Natural killer cell (primary cell): ENCODE measurements around the gene FURIN. TPM values are rescaled to one million over a fixed set of nuclear protein-coding genes. Genes with fewer than 3 reads are reported as not detected.
A peak's percentile ranks its signal among the peaks of the same experiment; 100 is the strongest.
"Not testable (repeated sequence)": the region's sequence is repeated elsewhere in the genome, so short reads cannot be mapped to it uniquely, and the experiment has no call there.

Source experiments
- ATAC-seq, 3 donors: fragments of 150-1000 bp in 2 of 3; fragments of 200-7000 bp in 1 of 3; cut with Tn5 transposase; 1 replicate in 1 of 3; 2 replicates in 2 of 3; pipeline ENCODE4 v1.10.0; 2021; ENCODE audit warnings: mild to moderate bottlenecking in 2 of 3, moderate library complexity in 2 of 3
- DNase-seq, 2 donors: peaks; one replicate each; pipeline versions ENCODE4 v3.0.0 to v3.0.0-alpha.2; 2013 to 2021; ENCODE audit warnings: mixed read lengths in 1 of 2
- H3K27ac ChIP-seq: one replicate; pipeline ENCODE4 v1.5.1; 2013; ENCODE audit warnings: mild to moderate bottlenecking, low read length
- H3K27me3 ChIP-seq: one replicate; pipeline ENCODE4 v1.6.1; 2013; ENCODE audit warnings: low read length; ENCODE audit not compliant: control insufficient read depth, insufficient read depth
- H3K36me3 ChIP-seq: one replicate; pipeline ENCODE4 v1.6.1; 2013; ENCODE audit warnings: low read length; ENCODE audit not compliant: control insufficient read depth, insufficient read depth
- H3K4me1 ChIP-seq: one replicate; pipeline ENCODE4 v1.6.1; 2013; ENCODE audit warnings: low read length; ENCODE audit not compliant: control insufficient read depth, insufficient read depth
- H3K4me3 ChIP-seq: one replicate; pipeline ENCODE4 v1.5.1; 2013; ENCODE audit warnings: low read length
- H3K9me3 ChIP-seq: one replicate; pipeline ENCODE4 v1.6.1; 2013; ENCODE audit warnings: low read length; ENCODE audit not compliant: control insufficient read depth, insufficient read depth
- H3K27ac Mint-ChIP-seq, 2 donors: one replicate each; pipeline ENCODE4 v1.8.0; 2022; ENCODE audit warnings: mild to moderate bottlenecking in 2 of 2, mixed read lengths in 2 of 2, moderate library complexity in 1 of 2
- H3K27me3 Mint-ChIP-seq, 2 donors: one replicate each; pipeline ENCODE4 v1.8.0; 2022; ENCODE audit warnings: low read depth in 2 of 2, mixed read lengths in 2 of 2
- H3K36me3 Mint-ChIP-seq: one replicate; pipeline ENCODE4 v1.8.0; 2022; ENCODE audit warnings: mixed read lengths
- H3K4me1 Mint-ChIP-seq, 2 donors: one replicate each; pipeline ENCODE4 v1.8.0; 2022; ENCODE audit warnings: mixed read lengths in 2 of 2
- H3K4me3 Mint-ChIP-seq: one replicate; pipeline ENCODE4 v1.8.0; 2022; ENCODE audit warnings: mild to moderate bottlenecking, moderate library complexity, mixed read lengths
- H3K9me3 Mint-ChIP-seq, 2 donors: one replicate each; pipeline ENCODE4 v1.8.0; 2022; ENCODE audit warnings: mixed read lengths in 2 of 2
- WGBS: methylation state at CpG from one replicate; pipeline ENCODE4 v1.1.7; 2013; ENCODE audit warnings: missing lambda C conversion rate; ENCODE audit not compliant: insufficient coverage; 5-methylcytosine and 5-hydroxymethylcytosine counted together
- intact Hi-C: fragments of 100-400 bp; cut with micrococcal nuclease; formaldehyde crosslinking; loops from one replicate; pipeline ENCODE4 v1.14.2; 2022
- total RNA-seq, 4 donors: library from RNA; stranded (reverse); fragments of 120-200 nt in 1 of 4; gene quantifications; one replicate each; pipeline versions ENCODE4 v1.2.3 to v1.2.4, GENCODE V29; 2013 to 2022
- TF ChIP-seq, protein P1 (sequence below): fragments of 200-600 bp; IDR thresholded peaks from one replicate; pipeline ENCODE4 v1.8.0; 2022; ENCODE audit warnings: antibody characterized with exemption

Gene FURIN
- total RNA-seq, 3 donors from 2014 or later (not counting 1 experiment from before 2014, with no cell fraction given) = 110 to 178 (median 172) TPM

DNA sequence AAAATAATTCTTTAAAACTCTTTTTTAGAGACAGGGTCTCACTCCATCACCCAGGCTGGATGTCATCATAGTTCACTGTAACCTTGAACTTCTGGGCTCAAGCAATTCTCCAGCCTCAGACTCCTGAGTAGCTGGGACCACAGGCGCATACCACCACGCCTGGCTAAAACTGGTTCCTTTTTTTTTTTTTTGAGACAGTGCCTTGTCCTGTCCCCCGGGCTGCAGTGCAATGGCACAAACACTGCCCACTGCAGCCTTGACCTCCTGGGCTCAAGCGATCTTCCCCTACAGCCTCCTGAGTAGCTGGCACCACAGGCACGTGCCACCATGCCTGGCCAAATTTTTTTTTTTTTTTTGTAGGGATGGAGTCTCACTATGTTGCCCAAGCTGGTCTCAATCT lies 23.7 kb upstream of the FURIN start:
- intact Hi-C loops = no loop called here
- 80% methylated on average over 5 of the region's 5 CpGs for WGBS
- Mint-ChIP-seq H3K36me3 (no peaks in the 10 kb centered on the region), H3K4me3 (no peak overlapping the region), H3K4me1 (peaks cover 0 to 5% of the 10 kb centered on the region in 2 donors), H3K27ac (no peak overlapping the region), H3K27me3 (peaks cover 0 to 2% of the 10 kb centered on the region in 2 donors), H3K9me3 (no peaks in the 10 kb centered on the region)
- ATAC-seq (peak in 1 of 3 donors; percentile 27), DNase-seq (no peak)
- Histone ChIP-seq H3K27ac (no peak overlapping the region), H3K4me3 (no peak overlapping the region), H3K36me3 (no peaks in the 10 kb centered on the region), H3K4me1 (peaks cover 21% of the 10 kb centered on the region), H3K9me3 (no peaks in the 10 kb centered on the region), H3K27me3 (no peaks in the 10 kb centered on the region)
- TF ChIP-seq, protein P1, sequence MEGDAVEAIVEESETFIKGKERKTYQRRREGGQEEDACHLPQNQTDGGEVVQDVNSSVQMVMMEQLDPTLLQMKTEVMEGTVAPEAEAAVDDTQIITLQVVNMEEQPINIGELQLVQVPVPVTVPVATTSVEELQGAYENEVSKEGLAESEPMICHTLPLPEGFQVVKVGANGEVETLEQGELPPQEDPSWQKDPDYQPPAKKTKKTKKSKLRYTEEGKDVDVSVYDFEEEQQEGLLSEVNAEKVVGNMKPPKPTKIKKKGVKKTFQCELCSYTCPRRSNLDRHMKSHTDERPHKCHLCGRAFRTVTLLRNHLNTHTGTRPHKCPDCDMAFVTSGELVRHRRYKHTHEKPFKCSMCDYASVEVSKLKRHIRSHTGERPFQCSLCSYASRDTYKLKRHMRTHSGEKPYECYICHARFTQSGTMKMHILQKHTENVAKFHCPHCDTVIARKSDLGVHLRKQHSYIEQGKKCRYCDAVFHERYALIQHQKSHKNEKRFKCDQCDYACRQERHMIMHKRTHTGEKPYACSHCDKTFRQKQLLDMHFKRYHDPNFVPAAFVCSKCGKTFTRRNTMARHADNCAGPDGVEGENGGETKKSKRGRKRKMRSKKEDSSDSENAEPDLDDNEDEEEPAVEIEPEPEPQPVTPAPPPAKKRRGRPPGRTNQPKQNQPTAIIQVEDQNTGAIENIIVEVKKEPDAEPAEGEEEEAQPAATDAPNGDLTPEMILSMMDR = no peak

DNA sequence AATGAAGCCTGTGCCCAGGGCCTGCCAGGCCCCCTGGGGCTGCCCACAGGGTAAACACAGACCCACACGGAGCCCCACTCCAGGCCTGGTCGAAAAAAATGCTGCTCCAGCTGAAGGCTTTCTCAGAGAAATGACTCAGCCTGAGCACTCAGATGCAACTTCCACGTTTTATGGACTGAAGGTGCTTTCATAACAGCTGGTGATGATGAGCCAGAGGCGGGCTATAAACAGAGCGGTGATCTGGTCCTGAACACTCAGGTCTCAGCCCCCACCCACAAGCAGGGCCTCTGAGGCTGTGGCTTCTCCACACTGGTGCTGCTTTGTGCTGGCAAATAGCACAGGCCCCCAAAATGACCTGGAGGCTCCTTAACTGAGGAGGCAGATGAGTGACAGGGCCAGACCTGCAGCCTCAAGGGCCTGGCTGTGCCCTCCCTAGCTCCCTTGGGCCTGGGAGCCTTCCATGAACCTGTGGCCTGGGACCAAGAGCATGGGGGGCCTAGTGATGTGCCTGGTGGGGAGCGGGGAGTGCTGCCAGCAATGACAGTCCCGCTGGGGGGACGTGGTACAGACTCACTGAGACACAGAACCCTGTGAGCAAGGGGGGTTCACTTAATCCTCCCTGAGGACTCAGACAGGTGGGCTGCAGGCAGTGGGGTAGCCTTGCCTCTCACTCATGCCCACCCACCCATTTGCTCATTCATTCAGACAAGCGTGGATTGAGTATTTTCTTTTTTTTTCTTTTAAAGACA lies 23.0 kb upstream of the FURIN start:
- TF ChIP-seq, protein P1 = no peak
- H3K4me1 Mint-ChIP-seq = peaks cover 0 to 5% of the 10 kb centered on the region in 2 donors
- peak; percentile 18 to 52 (median 42) for ATAC-seq
- no peak overlapping the region for H3K4me3 Mint-ChIP-seq
- H3K4me1 ChIP-seq = peaks cover 14% of the 10 kb centered on the region
- H3K27me3 Mint-ChIP-seq = peaks cover 0 to 2% of the 10 kb centered on the region in 2 donors
- no peaks in the 10 kb centered on the region for H3K36me3 Mint-ChIP-seq
- H3K27ac ChIP-seq = no peak overlapping the region
- DNase-seq = peak in 1 of 2 donors; percentile 31
- WGBS = 63% methylated on average over 9 of the region's 9 CpGs
- no peak overlapping the region for H3K27ac Mint-ChIP-seq
- H3K36me3 ChIP-seq = no peaks in the 10 kb centered on the region
- no peak overlapping the region for H3K4me3 ChIP-seq
- H3K9me3 Mint-ChIP-seq = no peaks in the 10 kb centered on the region
- H3K27me3 ChIP-seq = no peaks in the 10 kb centered on the region
- intact Hi-C loops = no loop called here
- no peaks in the 10 kb centered on the region for H3K9me3 ChIP-seq

DNA sequence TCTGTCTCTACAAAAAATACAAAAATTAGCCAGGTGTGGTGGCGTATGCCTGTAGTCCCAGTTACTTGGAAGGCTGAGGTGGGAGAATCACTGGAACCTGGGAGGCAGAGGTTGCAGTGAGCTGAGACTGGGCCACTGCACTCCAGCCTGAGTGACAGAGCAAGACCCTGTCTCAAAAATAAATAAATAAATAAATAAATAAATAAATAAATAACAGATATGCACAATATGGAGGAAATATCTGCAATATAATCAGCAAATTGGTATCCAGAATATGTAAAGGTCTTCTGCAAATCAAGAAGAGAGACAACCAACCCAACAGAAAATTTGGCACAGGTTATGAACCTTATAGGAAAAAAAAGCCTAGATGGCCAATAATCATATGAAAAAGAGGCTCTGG lies 19.0 kb upstream of the FURIN start:
- intact Hi-C loops, H3K4me3 ChIP-seq, DNase-seq, ATAC-seq, H3K27me3 Mint-ChIP-seq, H3K27ac Mint-ChIP-seq, H3K27ac ChIP-seq, H3K36me3 Mint-ChIP-seq, H3K36me3 ChIP-seq, H3K4me3 Mint-ChIP-seq, H3K9me3 ChIP-seq, H3K9me3 Mint-ChIP-seq, H3K27me3 ChIP-seq: not testable (repeated sequence)
- 100% methylated on average over 1 of the region's 1 CpG for WGBS
- H3K4me1 ChIP-seq = peaks cover 53% of the 10 kb centered on the region
- H3K4me1 Mint-ChIP-seq = peaks cover 31 to 36% of the 10 kb centered on the region in 2 donors

DNA sequence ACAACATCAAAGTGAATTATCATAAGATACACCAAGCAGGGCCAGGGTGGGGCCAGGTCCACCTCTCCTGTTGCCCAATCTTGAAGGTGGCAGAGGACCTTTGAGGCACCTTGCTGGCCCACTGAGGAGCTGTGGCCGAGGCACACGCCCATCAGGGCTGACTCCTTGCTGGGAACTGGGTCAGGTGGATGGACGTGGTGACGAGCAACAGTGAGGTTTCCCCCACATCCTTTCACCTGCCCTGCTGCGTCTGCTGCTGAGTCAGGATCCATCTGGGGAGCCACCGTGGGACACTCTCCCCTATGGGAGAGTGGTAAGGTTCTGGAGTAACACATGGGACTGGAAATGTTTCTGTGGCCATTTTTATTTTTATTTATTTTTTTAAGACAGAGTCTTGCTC lies 17.3 kb upstream of the FURIN start:
- Mint-ChIP-seq H3K4me1 (peaks cover 35 to 46% of the 10 kb centered on the region in 2 donors), H3K36me3 (no peaks in the 10 kb centered on the region), H3K9me3 (no peaks in the 10 kb centered on the region), H3K27me3 (peaks cover 0 to 2% of the 10 kb centered on the region in 2 donors), H3K27ac (peak overlapping the region; percentile 80 to 85), H3K4me3 (peak overlapping the region; percentile 76)
- no peaks in the 10 kb centered on the region for H3K36me3 ChIP-seq
- H3K27ac ChIP-seq = no peak overlapping the region
- no peaks in the 10 kb centered on the region for H3K27me3 ChIP-seq
- no peak overlapping the region for H3K4me3 ChIP-seq
- TF ChIP-seq, protein P1 = no peak
- intact Hi-C loops = no loop called here
- H3K9me3 ChIP-seq = no peaks in the 10 kb centered on the region
- peak; percentile 24 to 51 (median 42) for ATAC-seq
- 35% methylated on average over 6 of the region's 6 CpGs for WGBS
- peaks cover 57% of the 10 kb centered on the region for H3K4me1 ChIP-seq
- peak in 1 of 2 donors; percentile 68 for DNase-seq
